ENCODE data around the gene C17orf113.

- no peak for TF ChIP-seq CTCF (IDR thresholded peaks at IDR 0.05)
- no peak for TF ChIP-seq EP300 (IDR thresholded peaks at IDR 0.05)
- no peak for TF ChIP-seq POLR2A (IDR thresholded peaks at IDR 0.05)
- TF ChIP-seq POLR2AphosphoS5 (IDR thresholded peaks at IDR 0.05) = no peak
These were observed 57.8 kb downstream of the C17orf113 start for GRCh38 chr17:41992576-41992975.
